Brain pericyte (primary cell): Measurements from ENCODE around the gene KRTCAP2.
"Not testable (repeated sequence)": the region's sequence is repeated elsewhere in the genome, so short reads cannot be mapped to it uniquely, and the experiment has no call there.

Source experiments
- DNase-seq: peaks from one replicate; pipeline ENCODE4 v3.0.0-alpha.2; 2012; ENCODE audit warnings: low read depth, low spot score

Gene KRTCAP2

GRCh38 chr1:155172732-155173477 is at the start of gene KRTCAP2:
Gene KRTCAP2 (minus strand): TSS chr1:155173304. CDS start chr1:155173224, 80 bp downstream.
- peak; percentile 81 for DNase-seq

GRCh38 chr1:155220211-155220965 is 47.3 kb upstream of the KRTCAP2 start:
- not testable (repeated sequence) for DNase-seq

- no peak for DNase-seq
These were observed 46.5 kb upstream of the KRTCAP2 start for GRCh38 chr1:155219592-155220031.

DNA sequence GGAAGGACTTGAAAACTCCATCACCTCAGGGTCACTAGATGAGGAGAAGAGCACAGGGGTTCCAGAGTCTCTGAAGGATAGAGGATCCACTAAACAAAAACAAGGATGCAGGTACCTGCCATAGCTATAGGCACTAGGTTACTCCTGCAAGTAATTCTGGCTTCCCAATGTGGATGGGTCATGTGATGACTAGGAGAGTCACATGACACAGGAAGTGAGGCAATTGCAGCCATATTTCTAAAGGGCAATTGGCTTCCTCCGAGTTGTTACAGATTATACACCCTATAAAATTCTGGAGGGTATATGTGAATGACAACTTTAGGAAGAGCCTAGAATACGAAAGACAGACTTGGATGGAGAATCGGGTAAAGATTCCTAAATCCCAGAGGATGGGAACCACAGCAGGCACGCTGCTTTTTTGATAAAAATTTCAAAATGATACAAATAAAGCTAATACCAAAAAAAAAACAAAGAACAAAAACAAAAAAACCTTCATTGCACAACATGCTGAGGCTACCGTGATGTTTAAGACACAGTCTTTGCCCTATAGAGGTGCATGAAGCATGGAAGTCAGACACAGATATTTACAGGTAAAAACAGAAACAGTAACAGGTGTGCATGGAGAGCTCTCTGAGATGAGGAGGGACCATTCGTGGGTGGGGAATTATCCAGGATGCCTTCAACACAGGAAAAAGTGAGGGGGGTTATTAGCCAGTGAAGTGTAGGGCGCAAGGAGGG is 45.9 kb upstream of the KRTCAP2 start:
- DNase-seq, result no peak

GRCh38 chr1:155214702-155215101 is 41.6 kb upstream of the KRTCAP2 start:
- not testable (repeated sequence) for DNase-seq

GRCh38 chr1:155212051-155212440 is 38.9 kb upstream of the KRTCAP2 start:
- not testable (repeated sequence) for DNase-seq

DNA sequence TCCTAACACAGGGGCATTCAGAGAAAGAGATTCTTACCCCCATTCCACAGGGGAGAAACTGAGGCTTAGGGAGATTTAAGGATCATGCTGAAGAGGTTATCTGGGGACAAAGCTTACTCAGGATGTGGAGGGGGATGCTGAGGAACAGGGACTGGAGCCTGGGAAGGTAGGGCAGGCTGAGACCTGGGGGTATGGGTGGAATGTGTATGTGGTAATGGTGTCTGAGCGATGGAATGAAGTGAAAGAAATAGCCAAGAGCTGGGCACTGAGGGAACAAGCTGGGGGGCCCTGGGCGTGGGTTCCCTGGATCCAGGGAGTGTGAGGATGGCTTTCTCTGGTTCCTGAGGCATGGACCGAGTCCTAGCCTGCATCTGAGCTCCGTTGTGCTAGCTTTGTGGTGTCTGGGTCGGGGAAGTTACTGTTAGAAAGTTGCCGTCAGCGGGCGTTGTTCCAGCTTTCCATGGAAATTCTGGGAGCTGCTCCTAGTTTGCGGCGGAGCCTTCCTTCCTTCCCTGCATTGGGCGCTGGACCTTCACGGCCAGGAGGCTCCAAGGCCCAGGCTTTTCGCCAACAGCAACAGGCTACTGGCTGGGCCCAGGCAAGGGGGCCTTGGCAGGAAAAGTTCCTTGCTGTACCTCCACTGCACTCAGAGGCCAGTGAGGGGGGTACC is 38.4 kb upstream of the KRTCAP2 start:
- not testable (repeated sequence) for DNase-seq

DNA sequence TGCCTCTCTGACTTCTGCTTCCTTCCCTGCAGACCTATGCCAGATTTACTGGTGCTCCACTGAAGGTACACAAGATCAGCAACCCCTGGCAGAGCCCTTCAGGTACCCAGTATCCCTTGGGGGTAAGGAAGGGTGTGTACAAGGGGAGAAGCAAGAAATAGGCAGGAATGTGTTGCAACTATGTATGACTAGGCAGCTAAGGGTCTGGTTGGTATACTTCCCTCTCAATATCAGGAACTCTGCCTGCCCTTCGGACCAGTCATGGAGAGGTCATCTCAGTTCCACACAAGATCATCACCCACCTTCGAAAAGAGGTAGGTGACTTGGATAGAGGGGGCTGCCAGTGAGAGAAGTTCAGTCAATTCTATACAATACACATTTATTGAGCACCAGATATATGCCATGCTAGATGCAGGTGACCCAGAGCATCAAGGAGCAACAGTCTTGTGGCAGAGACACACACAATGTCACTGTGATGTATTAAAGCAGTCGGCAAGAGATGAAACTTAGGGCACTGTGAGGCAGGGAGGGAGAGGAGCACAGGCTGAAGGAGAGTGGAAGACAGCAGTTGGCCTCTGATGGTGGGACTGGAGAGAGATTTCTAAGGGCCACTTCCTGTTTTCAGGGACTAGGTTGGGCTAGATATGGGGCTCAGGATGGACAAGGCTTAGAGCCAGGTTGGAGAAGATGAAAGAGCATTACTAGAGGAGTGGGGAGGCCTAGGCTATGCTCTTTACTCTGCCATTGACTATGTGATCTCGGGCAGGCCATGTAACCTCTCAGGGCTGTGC is 37.4 kb upstream of the KRTCAP2 start:
- DNase-seq, result no peak

DNA sequence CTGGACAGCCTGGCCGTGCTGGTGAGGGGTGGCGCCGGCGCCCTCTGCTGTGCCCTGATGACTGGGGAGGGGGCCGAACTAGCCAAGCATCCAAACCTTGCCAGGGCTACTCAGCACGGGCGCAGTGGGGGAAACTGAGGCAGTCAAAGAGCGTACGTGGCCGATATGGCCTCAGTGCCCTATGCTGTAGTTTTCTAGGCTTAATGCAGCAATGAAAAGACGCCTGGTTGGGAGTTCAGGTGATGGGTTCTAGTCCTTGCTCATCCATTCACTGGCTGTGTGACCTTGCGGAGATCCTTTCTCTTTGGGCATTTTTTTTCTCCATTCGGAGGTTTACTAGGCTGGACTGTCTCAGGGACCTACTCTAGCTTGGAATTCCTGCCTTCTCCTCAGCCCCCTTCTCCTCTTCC is 36.2 kb upstream of the KRTCAP2 start:
- no peak for DNase-seq

DNA sequence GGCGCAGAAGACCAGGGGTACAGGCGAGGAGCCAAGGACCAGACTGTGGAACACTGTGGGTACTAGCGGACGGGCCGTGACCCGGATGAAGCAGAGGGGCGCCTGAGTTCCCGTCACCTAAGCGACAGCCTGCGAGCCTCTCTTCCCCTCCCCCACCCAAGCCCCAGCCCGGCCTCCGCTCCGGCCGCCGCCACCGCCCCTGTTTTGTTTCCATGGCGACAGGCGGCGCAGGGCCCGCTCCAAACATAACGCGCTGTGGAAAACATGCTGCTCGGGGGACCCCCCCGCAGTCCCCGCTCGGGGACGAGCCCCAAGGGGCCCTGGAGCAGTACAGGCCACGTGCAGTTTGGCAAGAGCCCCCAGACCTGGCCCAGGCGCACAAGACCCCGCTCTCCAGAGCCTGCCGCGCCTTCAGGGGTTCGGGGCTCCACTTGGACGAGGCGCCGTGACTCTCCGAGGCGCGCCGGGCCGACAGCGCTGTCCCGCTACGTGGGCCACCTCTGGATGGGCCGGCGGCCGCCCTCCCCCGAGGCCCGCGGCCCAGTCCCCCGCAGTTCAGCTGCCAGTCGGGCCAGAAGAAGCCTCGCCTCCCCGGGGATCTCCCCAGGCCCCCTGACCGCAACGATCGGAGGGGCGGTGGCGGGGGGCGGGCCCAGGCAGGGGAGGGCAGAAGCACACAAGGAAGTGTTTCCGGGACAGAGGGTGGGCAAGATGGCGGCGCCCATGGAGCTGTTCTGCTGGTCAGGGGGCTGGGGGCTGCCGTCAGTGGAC is 35.6 kb upstream of the KRTCAP2 start, which contains the start of gene MTX1:
MTX1 (plus strand) TSS at position 155 of the 771 bp plus-strand sequence; CDS start at position 265, 110 bp downstream.
- DNase-seq, result no peak

DNA sequence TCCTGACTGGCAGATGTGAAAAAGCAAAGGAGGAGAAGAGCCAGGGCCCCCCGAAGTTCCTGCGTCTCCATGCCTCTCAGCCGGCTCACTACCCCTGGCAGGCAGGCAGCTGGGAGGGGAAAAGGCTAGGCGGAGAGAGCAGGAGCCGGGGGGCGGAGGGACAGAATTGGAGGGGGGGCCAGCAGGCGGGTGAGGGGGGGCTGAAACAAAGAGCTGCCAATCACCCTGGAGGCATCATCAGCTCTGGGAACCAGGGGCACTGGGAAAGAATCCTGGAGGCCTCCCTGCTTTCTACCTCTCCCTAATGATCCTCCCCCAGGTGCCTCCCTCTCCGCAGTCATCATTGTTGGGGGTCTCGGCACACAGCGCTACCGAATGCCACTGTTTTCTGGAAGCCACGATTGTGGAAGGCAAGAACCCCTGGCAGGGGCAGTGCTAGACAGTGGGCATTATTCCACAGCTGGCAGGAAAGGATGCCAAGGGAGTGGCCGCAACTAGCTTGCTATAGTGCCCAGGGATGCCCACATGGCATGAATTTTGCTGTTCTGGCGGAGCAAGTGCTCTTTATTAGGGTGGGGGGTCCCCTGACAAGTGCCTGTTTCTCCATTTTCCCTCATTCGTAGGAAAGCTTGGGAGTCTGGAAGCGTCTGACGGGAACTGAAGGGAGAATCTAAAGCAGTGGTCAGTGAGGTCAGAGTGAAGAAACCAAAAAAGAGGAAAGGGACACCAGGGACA is 34.9 kb upstream of the KRTCAP2 start, which contains the start of gene THBS3:
THBS3 (minus strand) TSS at position 92 of the 735 bp plus-strand sequence; CDS start at position 71, 21 bp downstream.
- DNase-seq, result no peak

DNA sequence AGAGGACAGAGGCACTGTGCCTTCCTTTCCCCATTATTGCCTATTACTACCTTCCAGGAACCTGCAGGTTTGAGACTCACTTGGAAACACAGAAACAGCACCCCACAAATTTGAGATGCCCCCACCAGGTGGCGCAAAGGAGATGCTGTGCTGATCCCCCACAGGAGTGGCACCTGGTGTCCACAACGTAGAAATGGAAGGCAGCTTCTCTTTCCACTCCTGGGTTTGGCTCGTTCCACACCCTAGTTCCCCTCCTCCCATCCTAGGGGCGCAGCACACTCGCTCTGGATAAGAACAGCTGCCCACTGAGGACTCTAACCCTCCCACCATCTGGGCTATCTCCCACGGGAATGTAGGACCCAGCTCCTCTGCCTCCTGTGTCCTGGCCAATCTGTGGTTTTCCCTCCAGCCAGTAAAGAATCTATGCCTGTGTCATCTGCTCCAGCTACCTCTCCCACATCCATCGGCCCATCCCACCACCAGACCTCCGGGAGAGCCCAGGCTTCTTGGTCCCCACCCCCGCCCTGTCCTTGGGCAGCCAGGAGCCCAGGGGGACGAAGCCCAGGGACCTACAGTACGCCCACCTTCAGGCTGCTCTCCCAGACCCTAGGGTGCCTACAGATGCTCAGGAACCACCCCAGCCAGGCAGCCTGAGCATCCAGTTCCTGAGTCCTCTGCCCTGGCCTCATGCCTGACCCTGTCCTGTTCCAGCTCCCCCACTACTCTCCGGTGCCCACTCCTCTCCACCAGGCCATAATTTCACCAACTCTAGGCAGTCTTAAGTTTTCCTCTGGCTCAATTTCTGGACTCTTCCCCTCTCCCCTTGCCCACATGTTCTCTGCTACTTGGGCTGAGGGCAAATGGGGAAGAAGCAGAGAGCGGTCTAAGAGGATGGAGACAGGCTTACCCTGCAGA is 34.0 kb upstream of the KRTCAP2 start:
- DNase-seq, result no peak

DNA sequence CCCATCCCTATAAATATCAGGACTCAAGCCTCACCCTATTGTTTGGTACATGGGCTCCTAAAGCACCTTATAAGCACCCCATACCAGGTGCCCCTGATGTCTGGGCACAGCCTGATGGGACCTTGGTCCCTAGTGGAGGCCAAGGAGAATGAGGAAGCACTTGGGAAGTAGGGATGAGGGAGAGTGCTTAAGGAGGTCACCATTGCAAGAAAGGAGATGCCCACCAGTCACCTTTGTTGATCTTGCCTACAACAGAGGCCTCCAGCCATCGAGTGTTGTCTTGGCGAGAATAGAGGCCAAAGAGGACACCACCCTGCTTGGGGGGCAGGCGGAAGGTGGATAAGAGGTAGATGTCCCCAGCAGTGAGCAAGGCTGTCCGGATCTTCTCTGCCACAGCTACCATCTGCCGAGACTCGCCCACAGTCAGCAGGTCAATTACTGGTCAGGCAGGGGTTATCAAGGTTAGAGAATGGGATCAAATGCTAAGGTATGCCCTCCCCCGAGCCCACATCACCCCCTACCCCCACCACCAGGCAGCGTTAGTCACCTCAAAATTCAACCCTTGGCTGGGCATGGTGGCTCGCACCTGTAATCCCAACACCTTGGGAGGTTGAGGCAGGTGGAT is 33.0 kb upstream of the KRTCAP2 start:
- no peak for DNase-seq

GRCh38 chr1:155205035-155205434 is 31.9 kb upstream of the KRTCAP2 start:
- no peak for DNase-seq

- no peak for DNase-seq
These were observed 29.8 kb upstream of the KRTCAP2 start for GRCh38 chr1:155202731-155203515.

DNA sequence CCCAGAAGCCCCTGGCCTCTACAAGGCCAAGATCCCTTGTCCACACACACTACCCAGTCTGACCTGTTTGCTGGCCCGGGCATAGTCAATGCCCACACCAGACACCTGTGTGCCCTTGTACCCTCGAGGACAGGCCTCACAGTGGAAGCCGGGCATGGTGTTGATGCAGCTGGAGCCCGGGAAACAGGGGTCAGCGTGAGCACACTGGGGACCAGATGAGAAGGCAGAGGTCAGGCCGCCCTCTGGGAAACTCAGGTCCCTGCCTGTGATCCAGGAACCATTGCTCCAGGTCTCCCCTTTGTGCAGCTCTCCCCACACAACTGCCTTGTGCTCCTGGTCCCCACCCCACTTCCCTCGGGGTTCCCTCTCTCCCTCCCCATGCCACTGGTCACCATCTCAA is 29.1 kb upstream of the KRTCAP2 start:
- no peak for DNase-seq

- DNase-seq, result no peak
These were observed 27.8 kb upstream of the KRTCAP2 start for GRCh38 chr1:155200920-155201319.
